Measurements from ENCODE around the gene ARHGAP19.

DNA sequence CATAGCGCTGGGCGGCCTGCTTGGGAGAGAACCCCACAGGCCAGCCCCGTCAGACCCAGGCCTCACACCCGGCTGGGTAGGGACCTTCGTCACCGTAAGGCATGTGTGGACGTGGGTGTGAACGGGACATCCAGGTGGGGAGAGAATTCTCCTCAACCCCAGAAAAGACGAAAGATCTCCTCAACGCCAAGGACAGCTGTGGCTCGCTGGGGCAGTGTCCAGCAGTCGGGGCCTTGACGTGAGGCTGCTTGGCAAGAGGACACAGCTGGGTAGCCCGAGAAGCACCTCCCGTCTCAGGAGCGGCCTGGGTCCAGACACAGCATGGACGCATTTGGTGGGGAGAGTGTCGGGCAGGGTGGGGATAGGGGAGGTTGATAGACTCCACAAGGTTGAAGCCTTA is 105.5 kb downstream of the ARHGAP19 start:
- TF ChIP-seq, protein P1, sequence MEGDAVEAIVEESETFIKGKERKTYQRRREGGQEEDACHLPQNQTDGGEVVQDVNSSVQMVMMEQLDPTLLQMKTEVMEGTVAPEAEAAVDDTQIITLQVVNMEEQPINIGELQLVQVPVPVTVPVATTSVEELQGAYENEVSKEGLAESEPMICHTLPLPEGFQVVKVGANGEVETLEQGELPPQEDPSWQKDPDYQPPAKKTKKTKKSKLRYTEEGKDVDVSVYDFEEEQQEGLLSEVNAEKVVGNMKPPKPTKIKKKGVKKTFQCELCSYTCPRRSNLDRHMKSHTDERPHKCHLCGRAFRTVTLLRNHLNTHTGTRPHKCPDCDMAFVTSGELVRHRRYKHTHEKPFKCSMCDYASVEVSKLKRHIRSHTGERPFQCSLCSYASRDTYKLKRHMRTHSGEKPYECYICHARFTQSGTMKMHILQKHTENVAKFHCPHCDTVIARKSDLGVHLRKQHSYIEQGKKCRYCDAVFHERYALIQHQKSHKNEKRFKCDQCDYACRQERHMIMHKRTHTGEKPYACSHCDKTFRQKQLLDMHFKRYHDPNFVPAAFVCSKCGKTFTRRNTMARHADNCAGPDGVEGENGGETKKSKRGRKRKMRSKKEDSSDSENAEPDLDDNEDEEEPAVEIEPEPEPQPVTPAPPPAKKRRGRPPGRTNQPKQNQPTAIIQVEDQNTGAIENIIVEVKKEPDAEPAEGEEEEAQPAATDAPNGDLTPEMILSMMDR (conservative IDR thresholded peaks at IDR 0.05) = no peak
- TF ChIP-seq EZH2 (IDR thresholded peaks at IDR 0.05; ENCODE audit: low read depth) = no peak
